Stimulated activated CD4-positive, alpha-beta T cell treated with anti-CD3 and anti-CD28 coated beads, Interleukin-12 subunit alpha, Interleukin-12 subunit beta, amount 100 ng/mL, for 48 hours (primary cell): Measurements from ENCODE around the gene CTSA.
A peak's percentile ranks its signal among the peaks of the same experiment; 100 is the strongest.
"Not testable (repeated sequence)": the region's sequence is repeated elsewhere in the genome, so short reads cannot be mapped to it uniquely, and the experiment has no call there.

Experiments used
- DNase-seq, 3 donors: peaks; one replicate each; pipeline ENCODE4 v3.0.0-alpha.2; 2020; ENCODE audit warnings: low read depth in 2 of 3, low spot score in 1 of 3

Gene CTSA

DNA sequence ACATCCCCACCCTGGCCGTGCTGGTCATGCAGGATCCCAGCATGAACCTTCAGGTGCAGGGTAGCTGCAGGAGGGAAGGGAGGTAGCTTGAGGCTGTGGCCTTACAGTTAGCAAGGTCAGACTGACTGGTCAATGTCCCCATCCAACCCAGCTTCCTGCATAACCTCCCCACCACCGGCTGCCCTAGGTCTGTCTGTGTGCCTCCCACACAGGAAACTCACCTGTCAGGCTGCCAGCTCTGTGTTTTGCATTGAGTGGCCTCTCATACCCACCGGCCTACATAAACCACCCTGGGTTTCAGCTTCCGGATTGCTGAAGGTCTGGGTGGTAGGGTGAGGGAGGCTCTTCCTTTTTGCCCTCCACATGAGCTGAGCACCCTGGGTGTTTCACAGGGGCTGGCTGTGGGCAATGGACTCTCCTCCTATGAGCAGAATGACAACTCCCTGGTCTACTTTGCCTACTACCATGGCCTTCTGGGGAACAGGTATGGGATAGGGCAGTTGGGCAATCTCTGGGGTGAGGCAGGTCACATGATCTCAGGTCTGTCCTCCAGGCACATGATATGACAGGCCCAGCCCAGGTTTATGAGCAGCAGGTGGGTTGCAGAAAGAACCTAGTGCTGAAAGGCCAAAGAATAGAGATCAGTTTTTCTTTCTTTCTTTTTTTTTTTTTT lies 1.8 kb downstream of the CTSA start:
- no peak for DNase-seq

DNA sequence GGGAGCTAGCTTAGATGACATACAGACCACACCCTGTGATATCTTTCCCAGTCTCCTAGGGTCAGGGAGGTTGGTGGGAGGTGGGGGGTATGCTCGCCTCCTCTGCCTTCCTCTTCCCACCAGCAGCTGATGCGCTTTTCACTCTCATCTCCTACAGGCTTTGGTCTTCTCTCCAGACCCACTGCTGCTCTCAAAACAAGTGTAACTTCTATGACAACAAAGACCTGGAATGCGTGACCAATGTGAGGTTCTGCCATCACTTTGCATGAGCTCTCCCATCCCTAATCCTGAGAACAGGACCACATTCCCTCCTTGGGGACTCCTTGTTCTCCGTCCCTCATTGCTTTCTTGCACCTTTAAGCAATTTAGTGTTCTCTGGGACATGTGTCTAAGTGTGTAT lies 2.7 kb downstream of the CTSA start:
- DNase-seq, result no peak

DNA sequence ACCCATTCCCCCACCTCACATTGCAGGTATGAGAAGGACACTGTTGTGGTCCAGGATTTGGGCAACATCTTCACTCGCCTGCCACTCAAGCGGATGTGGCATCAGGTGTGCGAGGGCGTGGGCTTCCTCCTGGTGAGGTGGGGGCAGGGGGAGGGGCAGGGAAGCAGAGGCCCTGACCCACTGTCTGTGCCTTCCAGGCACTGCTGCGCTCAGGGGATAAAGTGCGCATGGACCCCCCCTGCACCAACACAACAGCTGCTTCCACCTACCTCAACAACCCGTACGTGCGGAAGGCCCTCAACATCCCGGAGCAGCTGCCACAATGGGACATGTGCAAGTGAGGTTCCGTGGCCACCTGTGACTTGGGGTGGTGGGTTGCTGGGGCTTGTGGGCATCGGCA lies 3.7 kb downstream of the CTSA start:
- DNase-seq, result no peak

DNA sequence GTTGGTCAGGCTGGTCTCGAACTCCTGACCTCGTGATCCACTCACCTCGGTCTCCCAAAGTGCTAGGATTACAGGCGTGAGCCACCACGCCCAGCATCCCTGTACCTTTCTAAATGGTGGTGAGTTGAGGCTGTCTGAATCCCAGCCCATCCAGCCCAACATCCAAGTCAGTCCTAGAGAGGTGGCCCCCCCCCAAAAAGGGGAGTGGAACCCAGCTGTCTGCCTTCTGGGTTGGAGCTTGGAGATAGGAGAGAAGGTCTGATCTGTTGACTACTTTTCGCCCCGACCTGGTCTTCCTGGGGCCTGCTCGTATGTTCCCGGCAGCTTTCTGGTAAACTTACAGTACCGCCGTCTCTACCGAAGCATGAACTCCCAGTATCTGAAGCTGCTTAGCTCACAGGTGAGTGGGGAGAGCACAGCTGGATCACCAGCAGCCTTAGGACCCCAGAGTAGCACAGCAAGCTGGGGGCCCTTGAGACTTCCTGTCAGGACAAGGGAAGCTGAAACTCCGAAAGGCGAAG lies 5.6 kb downstream of the CTSA start:
- no peak for DNase-seq

DNA sequence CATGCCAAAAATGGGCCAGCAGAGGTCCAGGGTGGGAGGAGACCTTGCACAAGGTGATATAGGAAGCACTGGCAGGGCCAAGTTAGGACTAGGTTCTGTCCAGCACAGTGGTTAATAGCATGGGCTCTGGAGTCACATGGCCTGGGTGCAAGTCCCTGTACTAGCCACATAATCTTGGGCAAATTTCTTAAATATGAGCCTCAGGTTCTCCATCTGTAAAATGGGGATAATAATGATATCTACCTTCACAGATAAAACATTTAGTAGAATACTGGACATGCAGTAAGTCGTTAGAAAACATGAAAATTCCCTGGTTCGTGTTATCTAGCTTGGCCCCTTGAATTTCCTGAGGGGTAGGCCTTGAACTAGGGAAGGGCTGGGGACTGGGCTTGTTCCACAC lies 6.2 kb downstream of the CTSA start:
- no peak for DNase-seq

DNA sequence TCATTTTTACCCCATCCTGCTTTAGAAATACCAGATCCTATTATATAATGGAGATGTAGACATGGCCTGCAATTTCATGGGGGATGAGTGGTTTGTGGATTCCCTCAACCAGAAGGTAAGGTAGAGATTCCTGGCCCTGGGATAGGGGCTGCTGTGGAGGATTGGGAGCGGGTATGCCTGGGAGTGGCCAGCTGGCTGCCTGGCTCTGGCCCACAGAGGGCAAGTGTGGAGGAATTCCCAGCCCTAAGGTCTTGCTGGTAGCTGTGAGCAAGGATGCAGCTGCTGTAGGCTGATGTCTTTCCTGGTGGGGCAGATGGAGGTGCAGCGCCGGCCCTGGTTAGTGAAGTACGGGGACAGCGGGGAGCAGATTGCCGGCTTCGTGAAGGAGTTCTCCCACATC lies 6.6 kb downstream of the CTSA start:
- no peak for DNase-seq

DNA sequence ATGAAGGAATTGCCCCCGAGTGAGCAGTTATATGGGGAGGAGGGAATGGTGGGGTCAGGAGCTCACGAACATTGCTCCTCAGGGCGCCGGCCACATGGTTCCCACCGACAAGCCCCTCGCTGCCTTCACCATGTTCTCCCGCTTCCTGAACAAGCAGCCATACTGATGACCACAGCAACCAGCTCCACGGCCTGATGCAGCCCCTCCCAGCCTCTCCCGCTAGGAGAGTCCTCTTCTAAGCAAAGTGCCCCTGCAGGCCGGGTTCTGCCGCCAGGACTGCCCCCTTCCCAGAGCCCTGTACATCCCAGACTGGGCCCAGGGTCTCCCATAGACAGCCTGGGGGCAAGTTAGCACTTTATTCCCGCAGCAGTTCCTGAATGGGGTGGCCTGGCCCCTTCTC lies 7.2 kb downstream of the CTSA start:
- no peak for DNase-seq

DNA sequence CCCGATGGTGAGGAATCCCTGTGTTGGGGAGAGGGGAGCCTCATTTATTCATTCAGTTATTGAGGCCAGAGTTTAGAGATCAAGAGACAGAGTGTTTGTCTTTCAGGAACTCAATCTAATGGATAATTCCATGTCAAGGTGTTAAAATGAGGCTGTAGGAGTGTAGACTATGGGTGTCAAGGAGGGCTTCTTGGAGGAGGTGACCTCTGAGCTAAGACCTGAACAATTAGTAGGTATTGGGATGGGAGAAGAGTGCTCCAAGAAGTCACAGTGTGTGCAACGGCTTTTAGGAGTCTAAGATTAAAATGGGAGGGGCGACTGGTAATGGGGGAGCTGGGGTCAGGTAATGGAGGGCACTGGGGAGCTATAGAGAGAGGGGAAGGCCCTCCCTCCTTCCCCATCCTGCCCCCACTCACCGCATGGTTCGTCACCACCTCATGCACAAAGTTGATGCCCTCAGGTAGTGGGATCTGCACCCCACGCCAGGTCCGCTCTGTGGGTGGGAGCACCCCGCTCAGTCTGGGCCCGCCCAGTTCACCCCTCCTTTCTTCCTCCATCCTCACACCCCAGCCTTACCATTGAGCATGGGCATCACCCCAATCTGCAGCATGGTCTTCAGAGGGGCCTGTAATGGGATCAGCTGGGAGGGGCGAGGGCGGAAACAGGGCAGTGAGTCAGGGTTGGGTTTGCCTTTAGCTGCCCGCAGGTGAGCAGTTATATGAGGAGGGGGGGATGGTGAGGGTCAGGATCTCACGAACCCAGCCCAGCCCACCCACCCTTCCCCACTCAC lies 8.1 kb downstream of the CTSA start:
- no peak for DNase-seq

DNA sequence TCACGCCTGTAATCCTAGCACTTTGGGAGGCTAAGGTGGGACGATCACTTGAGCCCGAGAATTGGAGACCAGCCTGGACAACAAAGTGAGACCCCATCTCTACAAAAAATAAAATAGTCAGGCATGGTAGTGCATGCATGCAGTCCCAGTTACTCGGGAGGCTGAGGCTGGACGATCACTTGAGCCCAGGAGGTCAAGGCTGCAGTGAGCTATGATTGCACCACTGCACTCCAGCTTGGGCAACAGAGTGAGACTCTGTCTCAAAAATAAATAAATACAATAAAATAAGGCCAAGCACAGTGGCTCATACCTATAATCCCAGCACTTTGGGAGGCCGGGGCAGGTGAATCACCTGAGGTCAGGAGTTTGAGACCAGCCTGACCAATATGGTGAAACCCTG lies 10.2 kb downstream of the CTSA start:
- DNase-seq, result not testable (repeated sequence)

DNA sequence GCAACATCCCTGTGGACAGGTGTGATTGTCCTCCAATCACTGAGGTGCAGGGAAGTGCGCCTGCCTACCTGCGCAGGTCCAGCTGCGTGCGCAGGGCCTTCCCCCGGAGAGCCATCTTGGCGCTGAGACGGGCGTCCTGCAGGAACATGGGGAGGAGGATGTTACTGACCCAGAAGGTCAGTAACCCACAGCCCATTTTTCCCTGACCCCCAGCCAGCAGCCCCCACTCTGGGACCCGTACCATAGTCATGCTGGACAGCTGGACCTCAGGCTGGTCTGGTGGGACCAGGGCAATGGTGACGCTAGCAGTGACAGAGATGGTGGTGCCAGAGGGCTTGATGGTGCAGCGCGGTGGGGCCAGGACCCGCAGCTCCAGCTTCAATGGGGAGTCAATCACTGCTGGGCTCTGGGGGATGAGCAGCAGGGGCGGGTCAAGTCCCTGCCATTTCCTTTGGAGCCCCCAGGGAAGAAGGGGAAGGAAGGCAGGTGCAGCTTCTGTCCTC lies 11.1 kb downstream of the CTSA start:
- no peak for DNase-seq

DNA sequence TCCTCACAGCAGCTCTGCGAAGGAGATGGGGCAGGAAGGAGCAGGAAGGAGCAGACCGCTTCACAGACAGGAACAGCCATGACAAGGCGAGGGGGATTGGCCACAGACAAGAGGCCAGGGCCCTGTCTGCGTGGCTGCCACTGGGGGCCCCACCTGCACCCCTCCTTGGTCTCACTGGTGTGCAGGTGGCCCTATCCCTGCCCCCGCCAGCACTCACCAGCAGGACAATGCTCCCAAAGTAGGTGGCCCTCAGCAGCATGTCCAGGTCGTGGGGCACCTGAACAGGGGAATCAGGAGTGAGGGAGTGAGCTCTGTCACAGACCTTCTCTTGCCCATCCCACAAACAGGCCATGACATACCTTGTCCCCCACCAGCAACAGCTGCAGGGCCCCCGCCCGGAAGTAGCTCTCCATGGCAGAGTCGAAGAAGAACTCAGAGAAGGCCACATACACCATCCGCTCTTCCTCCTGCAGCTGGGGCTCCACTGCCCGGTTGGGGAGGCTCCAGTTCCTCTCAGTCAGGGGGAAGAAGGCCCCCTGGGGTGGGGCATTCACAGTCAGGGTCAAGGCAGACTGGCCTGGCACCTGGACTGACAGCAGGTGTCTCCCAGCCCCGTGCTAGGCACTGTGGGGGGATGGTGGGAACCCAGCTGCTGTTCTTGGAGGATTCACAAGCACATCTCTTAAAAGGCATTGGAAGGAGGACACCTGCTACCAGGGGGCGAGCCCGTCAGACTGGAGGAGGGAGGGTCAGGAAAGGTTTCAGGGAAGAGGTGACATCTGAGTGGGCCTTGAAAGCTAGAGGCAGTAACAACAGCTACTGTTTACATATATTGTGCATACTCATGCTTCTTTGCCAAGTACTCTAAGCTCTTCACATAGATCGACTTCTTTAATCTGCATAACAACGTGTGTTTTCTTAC lies 13.7 kb downstream of the CTSA start:
- DNase-seq, result no peak

DNA sequence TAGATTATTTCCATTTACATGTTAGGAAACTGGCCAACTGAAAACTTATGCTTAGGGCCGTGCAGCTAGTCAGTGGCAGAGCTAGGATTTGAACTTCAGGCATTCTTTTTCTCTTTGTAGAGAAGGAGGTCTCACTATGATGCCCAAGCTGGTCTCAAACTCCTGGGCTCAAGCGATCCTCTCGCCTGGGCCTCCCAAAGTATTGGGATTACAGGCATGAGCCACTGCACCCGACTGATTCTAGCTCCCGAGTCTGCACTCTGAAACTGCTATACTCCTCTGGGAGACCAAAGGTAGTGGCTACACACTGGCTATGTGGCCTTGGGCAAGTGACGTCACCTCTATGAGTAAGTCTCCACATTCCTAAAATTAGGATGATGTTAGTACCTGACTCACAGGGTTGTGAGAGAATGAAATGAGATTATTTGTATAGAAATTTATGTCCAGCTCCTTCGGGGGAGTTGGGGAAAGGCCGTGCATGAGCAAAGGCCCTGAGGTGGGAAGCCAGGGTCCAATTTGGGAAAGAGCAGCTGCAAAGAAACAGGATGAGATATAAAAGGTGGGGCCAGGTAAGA lies 14.5 kb downstream of the CTSA start:
- no peak for DNase-seq

DNA sequence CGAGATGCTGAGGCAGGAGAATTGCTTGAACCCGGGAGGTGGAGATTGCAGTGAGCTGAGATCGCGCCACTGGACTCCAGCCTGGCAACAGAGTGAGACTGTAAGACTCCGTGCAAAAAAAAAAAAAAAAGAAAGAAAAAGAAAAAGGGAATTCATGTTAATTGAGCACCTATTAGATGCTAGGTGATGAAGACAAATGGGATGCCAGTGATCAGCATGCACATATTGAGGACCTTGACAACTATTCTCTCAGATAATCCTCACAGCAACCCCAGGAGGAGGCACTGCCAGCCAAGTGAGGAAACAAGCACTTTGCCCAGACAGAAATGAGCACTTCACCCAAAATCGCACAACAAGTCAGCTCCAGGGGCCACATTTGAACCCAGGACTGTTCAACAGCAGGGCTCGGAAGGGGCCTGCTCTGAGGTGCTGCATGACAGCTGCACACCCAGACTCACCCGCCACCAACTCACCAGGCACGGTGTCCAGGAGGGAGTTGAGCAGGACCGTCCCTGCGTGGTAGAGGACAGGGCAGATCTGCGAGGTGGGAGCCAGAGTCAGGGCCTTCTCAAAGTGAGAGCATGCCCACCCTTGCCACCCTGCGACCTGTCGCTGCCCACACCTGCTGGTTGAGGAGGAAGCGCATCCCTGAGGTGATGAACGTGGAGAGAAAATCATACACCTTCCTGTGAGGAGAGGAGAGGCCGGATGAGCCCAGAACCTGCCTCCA lies 16.2 kb downstream of the CTSA start:
- DNase-seq, result no peak

DNA sequence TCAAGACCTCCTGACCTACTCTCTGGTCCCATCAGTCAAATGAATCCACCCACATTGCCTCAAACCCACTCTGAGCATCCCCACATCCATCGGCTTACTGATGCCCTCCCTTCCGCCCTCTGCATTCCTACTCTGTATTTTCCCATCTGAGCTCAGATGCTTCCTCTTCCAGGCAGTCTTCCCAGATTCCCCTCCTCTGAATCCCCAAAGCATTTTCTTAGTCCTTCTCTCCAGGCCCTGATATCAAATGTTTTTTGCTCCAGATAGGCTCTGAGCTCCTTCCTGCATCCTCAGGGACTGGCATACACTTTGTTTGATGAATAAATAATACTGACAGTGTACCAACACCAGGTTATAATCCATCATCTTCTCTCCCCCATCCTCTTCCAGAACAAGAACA lies 16.9 kb downstream of the CTSA start:
- no peak for DNase-seq

DNA sequence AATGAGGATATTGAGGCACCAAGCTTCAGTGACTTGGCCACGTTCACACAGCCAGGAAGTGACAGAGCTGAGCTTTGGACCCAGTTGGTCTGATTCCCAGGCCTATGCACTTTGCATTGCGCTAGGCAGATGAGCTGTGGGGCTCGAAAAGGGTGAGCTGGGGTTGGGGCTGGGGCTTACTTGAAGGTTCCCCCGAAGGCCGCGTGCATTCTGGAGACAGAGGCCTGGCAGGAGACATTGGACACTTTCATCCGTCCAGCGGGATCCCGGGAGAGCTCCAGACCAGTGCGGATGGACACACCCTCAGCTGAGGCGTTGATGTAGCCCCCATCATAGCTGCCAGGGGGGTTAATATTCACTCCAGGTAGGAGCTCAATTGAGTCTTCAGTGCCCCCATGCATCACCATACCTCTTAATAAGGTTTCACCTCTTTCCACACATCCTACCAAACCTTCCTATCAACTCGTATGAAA lies 18.2 kb downstream of the CTSA start:
- DNase-seq, result no peak

DNA sequence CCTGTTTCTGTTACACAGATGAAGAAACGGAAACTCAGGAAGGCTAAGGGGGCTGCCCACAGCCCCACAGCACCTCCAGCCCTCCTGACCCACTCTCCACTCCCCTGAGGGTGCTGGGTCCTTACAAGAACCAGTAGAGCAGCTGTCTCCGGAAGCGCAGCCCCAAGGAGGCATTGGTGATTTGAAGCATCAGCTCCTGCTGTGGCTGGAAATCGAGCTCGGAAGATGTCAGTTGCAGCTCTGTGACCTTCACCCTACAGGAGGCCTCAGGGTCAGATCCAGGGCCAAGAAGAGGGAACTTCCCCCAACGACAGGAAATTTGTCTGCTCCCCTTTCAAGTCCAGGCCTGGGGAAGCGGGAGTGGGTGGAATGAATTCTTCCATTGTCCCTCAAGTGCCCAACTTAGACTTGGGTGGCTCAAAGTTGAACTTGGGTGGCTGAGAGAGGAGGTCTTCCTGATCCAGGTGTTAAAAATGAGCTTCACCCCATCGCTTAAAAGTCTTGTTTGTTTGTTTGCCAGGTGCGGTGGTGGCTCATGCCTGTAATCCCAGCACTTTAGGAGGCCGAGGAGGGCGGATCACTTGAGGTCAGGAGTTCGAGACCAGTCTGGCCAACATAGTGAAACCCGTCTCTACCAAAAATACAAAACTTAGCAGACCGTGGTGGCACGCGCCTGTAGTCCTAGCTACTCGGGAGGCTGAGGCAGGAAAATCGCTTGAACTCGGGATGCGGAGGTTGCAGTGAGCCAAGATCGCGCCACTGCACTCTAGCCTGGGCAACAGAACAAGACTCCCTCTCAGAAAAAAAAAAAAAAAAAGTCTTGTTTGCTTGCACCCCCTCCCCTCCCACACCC lies 18.9 kb downstream of the CTSA start:
- no peak for DNase-seq

DNA sequence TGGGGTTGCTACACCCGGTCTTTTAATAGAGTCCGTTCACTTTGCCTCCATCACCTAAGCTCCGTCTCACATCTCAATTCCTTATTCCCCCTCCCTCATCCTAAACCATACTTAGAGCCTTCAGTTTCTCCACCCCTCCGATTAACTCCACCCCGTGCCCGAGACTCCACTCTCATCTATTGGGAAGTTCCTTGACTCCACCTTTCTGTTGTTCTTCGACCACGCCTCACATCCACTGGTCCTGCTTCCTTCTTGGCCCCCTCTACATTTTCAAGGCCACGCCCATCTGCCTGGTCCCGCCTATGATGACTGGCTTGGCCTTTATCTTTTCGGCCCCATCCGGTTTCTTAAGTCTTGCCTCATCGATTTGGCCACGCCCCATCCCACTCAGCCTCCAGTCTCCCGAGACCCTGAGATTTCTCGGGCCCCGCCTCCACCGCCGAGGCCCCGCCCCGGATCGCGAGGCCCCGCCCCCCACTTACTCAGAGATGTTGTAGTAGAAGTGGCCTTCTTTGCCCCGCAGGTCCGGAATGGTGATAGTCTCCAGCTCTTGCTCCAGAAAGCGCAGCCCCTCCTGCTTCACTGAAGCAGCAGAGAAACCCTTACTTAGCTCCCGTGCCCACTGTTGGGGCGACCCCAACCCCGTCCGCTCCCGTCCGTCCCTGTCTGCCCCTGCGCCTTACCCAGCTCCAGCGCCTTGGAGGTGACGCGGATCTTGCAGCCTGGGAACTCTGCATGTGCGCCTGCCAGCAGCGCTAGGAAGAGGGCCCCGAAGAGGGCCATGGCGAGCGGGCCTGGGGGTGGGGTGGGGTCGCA lies 19.7 kb downstream of the CTSA start:
- peak; percentile 90 to 100 (median 98) for DNase-seq
